Femur (tissue), 1 donor: ENCODE results near the gene THAP4.
"Not testable (repeated sequence)": the region's sequence is repeated elsewhere in the genome, so short reads cannot be mapped to it uniquely, and the experiment has no call there.

Experiments
- DNase-seq: peaks from one replicate; pipeline ENCODE4 v3.0.0-alpha.2; 2017

Gene THAP4

DNA sequence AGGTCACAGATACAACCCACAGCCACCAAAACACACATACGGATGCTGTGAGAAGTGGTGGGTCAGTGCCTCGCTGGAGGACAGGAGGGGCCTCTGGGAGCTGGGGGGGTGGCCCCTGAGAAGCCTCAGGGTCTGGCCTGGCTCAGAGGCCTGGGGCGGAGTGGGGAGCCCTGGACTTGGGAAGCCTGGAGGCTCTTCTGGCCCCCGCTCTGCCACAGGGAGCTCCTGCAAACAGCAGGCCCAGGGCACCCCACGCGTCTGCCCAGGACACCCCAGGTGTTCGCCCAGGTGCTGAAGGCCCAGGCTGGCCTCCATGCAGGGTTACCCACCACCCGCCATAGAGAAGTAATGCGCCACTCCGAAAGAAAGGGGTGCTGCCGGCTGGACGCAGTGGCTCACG lies 25.9 kb downstream of the THAP4 start:
- no peak for DNase-seq

DNA sequence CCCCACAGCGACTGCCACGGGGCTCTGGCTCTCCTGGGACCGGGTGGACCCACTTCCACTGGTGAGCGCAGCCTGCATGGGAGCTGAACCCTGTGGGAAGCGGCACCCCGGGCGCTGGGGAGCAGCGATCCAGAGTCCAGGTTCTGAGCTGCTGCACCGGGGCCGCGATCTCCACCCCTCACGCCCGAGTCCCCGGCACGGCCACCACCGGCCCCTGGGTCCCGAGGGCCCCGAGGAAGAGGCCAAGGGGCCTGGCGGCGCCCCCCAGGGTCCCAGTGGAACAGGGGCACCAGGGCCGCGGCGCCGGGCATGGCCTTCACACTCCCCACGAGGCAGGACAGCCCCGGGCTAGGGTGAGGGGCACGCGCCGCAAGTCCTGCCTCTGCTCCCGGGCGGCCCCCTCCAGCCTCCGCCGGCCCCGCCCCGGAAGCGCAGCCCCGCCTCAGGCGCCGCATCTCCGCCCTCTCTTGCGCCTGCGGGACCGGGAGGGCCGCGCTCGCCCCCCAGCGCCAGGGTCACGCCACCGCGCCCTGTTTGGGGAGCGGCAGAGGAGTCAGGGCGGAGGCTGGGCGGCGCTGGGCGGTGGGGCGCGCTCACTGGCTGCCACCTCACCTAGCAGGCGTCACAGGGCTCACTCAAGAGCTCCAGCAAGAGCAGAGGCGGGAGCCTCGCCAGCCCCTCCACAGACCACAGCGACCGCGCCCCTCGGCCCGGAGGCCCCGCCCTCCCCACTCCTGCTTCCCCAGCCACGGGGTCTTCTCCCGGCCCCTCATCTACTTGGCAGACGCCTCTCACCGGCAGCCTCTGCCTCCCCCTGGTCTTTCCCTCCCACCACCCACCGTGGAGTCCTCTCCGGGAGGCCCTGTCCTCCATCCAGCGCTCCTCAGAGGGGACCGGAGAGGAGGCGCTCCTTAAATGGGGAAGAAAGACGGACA lies 26.8 kb downstream of the THAP4 start:
- peak; percentile 88 for DNase-seq

DNA sequence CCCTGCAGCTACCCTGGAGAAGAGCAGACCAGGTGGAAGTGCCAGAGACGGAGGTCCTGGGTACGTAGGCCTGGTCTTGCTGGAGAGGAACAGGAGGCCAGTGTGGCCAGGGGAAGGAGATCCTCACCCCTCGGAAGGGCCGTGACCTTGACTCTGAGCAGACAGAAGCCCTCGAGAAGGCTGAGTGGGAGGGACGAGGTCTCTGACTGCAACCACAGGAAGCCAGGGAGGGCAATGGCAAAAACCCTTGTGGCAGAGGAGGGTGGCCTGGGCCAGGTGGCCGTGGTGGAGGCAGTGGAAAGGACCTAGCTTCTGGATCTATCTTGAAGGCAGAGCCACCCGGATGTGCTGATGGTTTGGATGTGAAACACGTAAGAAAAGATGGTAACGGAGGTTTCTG lies 28.1 kb downstream of the THAP4 start:
- no peak for DNase-seq

DNA sequence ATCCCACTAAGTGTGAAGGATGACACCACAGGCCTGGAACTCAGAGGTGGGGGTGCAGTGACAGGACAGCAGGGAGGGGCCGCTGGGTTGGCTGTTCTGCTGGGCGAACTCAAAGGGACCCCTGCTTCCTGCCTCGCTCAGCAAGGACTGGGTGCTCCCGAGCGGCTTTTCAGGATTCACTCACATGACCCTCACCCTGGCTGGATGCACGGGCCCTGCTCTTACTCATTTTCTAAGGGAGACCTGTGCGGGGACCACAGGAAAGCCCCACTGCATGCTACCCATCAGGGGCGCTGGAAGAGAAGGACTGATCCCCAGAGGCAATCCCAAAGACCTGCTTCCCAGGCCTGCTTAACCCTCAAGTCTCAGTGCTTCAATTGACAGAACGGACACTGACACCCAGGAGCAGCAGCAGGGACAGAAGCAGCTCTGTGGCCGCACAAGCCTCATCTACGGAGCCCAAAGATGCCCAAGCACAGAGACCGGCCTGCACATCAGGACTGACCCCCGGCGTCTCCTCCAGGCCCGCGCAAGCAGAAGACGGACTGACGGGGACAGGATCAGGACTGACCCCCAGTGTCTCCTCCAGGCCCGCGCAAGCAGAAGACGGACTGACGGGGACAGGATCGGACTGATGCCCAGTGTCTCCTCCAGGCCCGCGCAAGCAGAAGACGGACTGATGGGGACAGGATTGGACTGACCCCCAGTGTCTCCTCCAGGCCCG lies 29.6 kb downstream of the THAP4 start:
- DNase-seq = no peak

DNA sequence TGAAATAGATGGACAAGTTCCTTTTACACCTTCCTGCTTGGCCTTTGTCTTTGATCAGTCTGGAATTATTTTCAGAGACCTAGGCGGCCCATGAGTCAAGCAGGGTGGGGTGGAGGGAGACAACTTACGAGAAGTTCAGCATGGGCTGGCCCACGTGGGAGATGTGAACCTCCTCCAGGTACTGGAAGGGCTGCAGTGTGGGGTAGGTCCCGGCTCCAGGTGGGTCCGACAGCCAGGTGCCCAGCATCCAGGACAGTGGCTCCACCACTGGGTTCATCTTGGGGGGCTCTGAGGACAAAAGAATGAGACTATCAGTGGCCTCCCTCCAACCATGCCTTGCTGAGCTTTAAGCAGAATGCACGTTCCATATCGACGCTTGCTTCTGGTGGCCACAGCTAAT lies 30.8 kb downstream of the THAP4 start:
- no peak for DNase-seq

DNA sequence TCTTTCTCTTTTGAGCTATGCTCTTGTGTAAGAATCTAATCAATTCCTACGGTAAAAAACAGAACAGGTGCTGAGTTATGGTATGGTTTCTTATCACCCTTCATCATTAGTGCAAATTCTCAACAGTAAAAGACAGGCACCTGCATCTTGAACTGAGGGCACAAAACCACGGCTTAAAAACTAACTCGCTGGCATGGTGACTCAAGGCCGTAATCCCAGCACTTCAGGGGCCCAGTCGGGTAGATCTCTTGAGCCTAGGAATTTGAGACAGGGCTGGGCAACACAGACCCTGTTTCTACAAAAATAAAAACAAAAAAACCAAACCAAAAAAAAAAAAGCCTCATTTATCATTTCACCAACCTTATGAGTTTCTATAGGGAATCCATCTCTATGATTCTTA lies 33.3 kb downstream of the THAP4 start:
- no peak for DNase-seq

DNA sequence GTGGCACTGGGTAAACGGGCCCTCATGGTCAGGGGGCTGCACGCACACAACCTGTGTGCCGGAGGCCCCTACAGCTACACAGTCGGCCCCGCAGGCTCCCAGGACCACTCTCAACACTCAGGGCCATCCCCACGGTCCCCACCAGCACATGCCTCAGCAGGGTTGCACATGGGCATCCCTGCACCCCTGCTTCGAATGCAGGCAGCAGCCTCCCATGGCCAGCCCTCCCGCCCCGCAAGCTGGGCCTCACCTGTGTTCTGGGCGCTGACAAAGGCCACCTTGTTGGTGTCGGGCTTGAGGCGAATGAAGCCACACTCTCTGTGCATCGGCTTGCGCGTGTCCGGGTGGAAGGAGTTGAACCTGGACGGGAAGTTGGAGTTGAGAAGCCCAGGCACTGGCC lies 34.2 kb downstream of the THAP4 start:
- no peak for DNase-seq

DNA sequence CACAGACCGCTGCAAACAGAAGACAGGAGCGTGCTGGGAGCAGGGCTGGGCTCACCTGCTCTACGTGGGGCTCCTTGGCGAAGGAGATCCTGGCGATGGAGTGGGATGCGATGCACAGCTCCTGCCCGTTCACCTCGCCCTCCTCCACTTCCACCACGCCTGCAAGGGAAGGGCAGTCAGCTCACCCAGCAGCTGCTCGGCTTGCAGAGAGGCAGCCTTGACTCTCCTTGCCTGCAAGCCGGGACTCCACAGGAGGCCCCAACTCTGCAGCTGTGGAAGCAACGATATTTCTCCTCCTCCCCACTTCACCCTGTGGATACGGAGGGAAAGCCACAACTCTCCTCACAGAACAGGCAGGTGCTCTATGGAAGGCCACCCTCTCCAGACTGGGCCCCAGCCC lies 35.1 kb downstream of the THAP4 start:
- no peak for DNase-seq

DNA sequence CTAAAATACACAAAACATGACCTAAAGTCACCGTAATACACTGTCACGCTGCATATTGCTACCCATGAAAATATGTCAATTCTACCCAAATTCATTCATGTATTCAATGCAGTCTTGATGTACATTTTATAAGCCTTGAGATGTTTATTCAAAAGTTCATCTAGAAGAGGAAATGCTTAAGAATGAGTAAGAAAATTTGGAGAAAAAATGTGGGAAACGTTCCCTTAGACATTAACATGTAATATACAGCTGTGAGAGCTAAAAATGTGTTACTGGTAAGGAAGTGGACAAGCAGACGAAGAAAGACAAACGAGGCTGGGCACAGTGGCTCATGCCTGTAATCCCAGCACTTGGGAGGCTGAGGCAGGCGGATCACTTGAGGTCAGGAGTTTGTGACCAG lies 37.3 kb downstream of the THAP4 start:
- no peak for DNase-seq

DNA sequence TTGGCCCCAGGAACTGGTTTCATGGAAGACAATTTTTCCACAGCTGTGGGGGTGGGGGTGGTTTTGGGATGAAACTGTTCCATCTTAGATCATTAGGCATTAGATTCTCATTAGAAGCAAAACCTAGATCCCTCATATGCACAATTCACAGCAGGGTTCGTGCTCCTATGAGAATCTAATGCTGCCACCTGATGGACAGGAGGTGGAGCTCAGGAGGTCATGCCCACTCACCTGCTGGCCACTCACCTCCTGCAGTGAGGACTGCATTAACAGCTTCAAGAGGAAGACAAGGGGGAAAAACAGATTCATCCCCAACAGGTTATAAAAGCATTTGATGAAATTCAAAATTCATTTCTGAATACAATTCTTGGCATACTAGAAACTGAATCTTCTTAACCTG lies 38.5 kb downstream of the THAP4 start:
- no peak for DNase-seq

DNA sequence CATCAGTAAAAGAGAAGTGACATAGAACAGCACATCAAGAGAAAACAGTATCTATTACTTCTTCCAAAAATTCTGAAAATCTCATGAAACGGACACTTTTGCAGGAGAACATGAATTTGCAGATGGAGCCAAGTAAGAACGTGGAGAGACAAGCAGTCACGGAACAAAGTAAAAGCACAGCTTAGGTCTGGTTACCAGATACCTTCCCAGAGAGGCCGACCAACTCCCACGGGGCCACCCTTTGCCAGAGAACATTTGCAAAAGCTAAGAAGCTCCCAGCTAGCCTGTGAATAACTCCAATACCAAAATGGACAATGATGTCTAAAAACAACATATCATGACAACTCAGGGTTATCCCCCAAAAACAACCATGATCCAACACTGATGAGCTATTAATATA lies 38.9 kb downstream of the THAP4 start:
- no peak for DNase-seq

DNA sequence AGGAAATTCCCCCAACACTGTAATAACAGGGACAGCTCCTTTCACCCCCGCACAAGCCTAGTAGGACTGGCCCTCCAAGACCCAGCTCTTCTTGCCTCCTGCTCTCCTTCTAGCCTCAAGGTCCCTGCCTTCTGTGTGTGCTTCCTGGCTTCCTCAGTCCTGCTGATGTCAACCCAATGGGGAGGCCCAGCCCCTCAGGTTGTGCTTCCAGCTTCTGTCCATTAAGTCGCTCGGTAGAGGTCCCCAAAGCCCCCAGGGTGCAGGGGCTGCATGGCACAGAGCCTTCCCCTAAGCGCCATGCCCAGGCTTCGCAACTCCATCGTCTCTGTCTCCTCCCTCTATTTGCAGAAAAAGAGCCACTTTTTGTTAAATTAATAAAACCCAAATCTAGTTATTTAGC lies 39.4 kb downstream of the THAP4 start:
- DNase-seq = no peak

DNA sequence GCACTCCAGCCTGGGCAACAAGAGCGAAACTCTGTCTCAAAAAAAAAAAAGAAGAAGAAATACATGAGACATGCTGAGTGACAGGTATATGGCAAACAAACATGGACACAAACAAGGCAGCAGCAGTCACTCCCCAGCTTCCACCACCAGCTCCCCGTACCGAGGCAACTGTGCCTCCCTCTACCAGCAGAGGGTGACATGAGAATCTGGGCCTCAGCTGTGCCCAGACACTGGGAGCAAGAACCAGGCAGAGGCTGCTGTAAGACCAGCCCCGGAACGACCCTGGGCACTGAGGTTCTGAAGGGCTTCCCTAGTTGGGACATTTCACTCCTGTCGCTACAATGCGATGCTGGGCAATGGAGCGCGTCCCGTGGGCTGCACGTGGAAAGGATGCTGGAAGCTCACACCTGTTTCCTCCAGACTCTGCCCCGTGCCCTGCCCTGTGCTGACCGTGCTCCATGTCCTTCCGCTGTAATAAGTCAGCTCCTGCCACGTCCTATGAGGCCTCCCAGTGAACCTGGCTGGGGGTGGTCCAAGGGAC lies 41.3 kb downstream of the THAP4 start:
- no peak for DNase-seq

DNA sequence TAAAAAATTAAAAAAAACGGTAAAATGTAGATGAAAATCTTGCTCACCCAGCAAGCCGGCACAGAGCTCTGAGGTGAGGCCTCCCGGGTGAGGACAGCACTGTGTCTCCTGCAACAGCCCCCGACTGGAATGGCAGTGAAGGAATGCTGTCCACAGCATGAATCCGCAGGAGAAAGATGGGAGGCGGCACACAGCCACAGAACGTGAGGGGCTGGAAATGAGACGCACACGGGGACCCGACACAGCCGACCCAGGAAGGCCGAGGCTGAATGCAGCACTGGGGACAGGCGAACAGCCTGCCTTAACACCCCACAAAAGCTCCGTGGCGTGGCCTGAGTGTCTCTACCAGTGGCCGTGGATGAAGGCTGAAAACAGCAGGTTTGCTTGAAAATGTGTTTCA lies 43.7 kb downstream of the THAP4 start:
- DNase-seq = no peak

DNA sequence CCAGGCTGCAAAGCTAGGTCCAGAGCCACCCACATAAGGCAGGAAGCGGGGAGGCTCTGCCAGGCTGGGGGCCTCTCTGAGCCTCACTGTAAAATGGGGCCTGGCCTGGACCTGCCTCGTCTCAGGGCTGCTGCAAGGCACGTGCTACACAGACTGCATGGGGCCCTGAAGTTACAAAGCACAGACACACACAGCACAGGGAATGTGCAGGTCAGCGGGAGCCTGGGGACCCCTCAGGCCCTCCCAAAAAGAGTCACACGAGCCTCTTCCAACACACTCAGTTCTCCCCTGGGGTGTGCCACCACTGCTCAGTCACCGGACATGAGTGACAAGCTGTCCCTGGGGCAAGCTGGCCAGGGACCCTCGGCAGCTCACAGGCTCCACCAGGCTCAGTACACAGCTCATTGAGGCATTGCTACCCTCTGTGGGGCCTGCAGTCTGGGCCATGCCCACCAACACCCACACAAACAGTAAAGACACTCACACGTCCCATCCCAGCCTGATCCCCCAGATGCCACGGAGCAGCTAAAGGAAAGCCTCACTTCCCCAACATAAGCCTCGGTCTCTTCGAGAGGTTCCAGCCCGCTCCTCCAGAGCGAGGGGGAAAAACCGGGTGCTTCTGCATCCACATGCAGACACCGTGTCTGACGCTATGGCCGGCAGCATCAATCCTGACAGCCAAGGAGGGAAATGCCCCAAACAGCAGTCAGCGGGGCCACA lies 44.7 kb downstream of the THAP4 start:
- DNase-seq = no peak

DNA sequence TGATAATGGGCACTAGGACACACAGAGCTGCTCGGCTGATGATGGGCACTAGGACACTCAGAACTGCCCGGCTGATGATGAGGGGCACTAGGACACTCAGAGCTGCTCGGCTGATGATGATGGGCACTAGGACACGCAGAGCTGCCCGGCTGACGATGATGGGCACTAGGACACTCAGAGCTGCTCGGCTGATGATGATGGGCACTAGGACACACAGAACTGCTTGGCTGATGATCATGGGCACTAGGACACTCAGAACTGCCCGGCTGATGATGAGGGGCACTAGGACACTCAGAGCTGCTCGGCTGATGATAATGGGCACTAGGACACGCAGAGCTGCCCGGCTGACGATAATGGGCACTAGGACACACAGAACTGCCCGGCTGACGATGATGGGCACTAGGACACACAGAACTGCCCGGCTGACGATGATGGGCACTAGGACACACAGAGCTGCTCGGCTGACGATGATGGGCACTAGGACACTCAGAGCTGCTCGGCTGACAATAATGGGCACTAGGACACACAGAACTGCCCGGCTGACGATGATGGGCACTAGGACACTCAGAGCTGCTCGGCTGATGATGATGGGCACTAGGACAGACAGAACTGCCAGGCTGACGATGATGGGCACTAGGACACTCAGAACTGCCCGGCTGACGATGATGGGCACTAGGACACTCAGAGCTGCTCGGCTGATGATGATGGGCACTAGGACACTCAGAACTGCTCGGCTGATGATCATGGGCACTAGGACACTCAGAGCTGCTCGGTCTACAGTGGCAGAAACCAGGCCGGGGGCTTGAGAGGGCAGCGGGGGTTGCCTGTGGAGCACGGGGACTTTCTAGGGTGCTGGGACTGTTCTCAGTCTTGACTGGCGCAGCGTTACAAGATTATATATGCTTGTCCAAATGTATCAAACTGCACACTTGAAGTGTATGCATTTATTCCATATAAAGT lies 46.2 kb downstream of the THAP4 start:
- not testable (repeated sequence) for DNase-seq

DNA sequence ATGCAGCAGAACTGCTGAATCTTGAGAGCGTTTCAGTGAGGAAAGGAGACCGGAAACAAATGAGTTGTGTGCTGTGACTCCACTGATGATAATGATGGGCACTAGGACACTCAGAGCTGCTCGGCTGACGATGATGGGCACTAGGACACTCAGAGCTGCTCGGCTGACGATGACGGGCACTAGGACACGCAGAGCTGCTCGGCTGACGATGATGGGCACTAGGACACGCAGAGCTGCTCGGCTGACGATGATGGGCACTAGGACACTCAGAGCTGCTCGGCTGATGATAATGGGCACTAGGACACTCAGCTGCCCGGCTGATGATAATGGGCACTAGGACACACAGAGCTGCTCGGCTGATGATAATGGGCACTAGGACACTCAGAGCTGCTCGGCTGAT lies 47.1 kb downstream of the THAP4 start:
- DNase-seq = not testable (repeated sequence)

DNA sequence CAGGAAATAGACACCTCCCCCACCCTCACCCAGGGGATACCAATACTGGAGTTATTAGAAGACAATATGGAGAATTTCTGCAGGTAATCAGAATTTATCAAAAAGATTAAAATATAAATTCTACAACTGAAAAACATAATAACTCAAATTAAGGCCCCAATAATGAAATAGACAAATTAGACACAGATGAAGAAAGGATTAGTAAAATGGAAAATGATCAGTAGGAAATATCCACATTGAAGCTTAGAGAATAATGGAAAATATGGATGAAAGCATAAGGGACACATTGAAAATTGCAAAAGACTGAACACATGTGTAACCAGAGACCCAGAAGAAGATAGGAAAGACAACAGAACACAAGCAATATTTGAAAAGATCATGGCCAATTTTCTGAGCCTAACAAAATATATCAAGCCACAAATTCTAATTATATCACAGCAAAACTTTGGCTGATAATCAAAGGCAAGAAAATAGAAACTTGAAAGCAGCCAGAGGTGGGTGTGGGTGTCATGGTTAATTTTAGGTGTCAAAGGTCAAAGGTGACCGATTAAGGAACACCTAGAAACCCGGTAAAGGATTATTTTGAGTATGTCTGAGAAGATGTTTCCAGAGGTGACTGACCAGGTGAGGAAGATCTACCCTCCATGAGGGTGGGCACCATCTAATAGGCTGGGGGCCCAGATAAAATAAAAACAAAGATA lies 50.2 kb downstream of the THAP4 start:
- no peak for DNase-seq

DNA sequence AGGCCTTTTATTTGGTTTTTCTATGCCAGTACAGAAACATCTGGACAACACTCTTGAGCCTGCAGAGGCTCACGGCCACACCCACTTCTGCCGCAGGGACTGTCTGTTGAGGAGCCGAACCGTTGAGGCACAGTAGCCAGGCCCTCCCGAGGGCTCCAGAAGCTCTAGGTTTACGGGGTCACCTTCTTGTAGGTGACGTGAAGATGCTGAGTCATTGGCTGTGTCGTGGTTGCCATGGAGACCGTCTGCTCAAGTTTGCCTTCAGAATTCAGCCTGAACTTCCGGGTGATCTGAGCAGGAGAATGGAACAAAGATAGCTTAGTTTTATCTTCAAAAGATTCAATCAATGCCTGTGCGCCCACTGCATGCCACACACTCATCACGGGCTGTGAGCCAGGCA lies 52.5 kb downstream of the THAP4 start:
- DNase-seq = no peak

DNA sequence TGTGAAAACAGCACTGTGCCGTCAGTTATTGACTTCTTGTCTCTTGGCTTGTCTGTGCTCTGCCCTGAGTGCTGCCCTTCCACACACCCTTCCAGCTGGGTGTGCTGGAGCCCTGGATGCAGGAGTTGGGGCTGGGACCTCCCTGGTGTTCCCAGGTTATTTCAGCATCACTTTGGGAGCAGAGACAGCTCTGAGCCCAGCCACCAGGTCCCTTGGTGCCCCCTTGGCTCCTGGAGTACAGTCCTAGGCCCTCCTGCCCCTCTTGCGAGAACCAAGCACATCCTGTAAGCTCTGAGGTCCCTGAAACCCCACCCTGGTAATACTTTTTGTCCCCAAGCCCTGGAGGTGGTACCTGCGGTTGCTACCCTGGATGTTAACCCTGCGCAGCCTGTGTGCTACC lies 54.2 kb downstream of the THAP4 start:
- DNase-seq = no peak

DNA sequence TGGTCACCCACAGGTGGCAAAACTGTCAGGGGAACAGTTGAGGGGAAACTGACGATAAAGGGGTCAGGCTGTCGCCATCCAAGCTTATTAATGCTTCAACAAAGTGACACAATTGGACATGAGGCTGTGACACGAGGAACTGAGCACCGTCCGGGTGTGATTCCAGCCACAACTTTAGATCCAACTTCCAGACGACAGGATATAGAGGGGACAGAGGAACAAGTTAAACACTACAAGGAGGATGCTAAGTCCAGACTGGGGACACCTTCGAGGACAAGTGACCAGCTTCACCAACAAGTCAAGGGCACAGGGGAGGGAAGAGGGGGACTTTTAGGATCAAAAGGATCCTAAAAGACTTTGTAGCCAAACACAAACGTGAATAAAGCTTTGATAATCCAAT lies 54.6 kb downstream of the THAP4 start:
- no peak for DNase-seq

DNA sequence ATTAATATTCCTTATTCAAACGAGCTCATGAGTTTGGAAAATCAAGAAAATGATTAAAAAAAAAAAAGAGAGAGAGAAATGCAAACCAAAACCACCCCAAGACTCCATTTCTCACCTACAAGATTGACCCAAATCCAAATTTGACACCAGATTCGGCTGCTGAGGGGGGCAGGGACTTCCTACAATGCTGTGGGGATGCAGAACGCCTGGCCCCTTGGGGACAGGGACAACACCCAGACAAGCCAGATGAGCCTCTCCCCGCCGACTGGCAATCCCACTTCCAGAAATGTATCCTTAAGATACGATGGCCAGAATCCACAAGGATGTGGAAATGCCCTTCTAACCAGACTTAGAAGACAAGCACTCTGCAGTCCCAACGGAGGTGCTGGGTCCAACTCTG lies 57.7 kb downstream of the THAP4 start:
- no peak for DNase-seq
